Stomach (tissue), 4 donors: ENCODE results near the gene CNTNAP5.

Experiments used
- POLR2A ChIP-seq, 4 donors: fragments of 450-650 bp; IDR thresholded peaks; one replicate each; pipeline ENCODE4 v1.6.1; 2016; ENCODE audit warnings: antibody characterized with exemption in 4 of 4, control low read depth in 2 of 4, mild to moderate bottlenecking in 1 of 4, moderate library complexity in 1 of 4
- POLR2AphosphoS5 ChIP-seq, 3 donors: sonication (generic); formaldehyde crosslinking; IDR thresholded peaks; one replicate each; pipeline ENCODE4 v1.6.1; 2016; ENCODE audit warnings: antibody characterized with exemption in 3 of 3

- TF ChIP-seq POLR2AphosphoS5 (IDR thresholded peaks at IDR 0.05) (no peak), POLR2A (IDR thresholded peaks at IDR 0.05) (no peak)
Measured at GRCh38 chr2:124610141-124610540, 585.1 kb downstream of the CNTNAP5 start.
